HUES64 (cell line): ENCODE data around the gene CERK.
"Not testable (repeated sequence)": the region's sequence is repeated elsewhere in the genome, so short reads cannot be mapped to it uniquely, and the experiment has no call there.

ENCODE experiments used
- H3K27ac ChIP-seq: 2 replicates; pipeline ENCODE4 v1.7.0; 2013; ENCODE audit warnings: low read depth, low read length, inconsistent platforms
- H3K27me3 ChIP-seq: 2 replicates; pipeline ENCODE4 v1.6.1; 2013; ENCODE audit warnings: mild to moderate bottlenecking, low read length; ENCODE audit not compliant: insufficient read depth
- H3K36me3 ChIP-seq: 2 replicates; pipeline ENCODE4 v1.6.1; 2013; ENCODE audit warnings: mild to moderate bottlenecking, low read length; ENCODE audit not compliant: insufficient read depth
- H3K4me1 ChIP-seq: 2 replicates; pipeline ENCODE4 v1.6.1; 2013; ENCODE audit warnings: mild to moderate bottlenecking, low read length, moderate library complexity; ENCODE audit not compliant: insufficient read depth
- H3K4me3 ChIP-seq: 2 replicates; pipeline ENCODE4 v1.5.1; 2013; ENCODE audit warnings: mild to moderate bottlenecking, low read length, moderate library complexity
- H3K9ac ChIP-seq: 2 replicates; pipeline ENCODE4 v1.6.1; 2013; ENCODE audit warnings: mild to moderate bottlenecking, low read depth, low read length
- H3K9me3 ChIP-seq: 2 replicates; pipeline ENCODE4 v1.6.1; 2013; ENCODE audit warnings: low read depth, low read length; ENCODE audit not compliant: insufficient read depth
- WGBS: fragments of 150-250, 120-280 bp; methylation state at CpG from one replicate; pipeline ENCODE4 v1.1.7; 2013; ENCODE audit warnings: missing lambda C conversion rate; 5-methylcytosine and 5-hydroxymethylcytosine counted together

Gene CERK

DNA sequence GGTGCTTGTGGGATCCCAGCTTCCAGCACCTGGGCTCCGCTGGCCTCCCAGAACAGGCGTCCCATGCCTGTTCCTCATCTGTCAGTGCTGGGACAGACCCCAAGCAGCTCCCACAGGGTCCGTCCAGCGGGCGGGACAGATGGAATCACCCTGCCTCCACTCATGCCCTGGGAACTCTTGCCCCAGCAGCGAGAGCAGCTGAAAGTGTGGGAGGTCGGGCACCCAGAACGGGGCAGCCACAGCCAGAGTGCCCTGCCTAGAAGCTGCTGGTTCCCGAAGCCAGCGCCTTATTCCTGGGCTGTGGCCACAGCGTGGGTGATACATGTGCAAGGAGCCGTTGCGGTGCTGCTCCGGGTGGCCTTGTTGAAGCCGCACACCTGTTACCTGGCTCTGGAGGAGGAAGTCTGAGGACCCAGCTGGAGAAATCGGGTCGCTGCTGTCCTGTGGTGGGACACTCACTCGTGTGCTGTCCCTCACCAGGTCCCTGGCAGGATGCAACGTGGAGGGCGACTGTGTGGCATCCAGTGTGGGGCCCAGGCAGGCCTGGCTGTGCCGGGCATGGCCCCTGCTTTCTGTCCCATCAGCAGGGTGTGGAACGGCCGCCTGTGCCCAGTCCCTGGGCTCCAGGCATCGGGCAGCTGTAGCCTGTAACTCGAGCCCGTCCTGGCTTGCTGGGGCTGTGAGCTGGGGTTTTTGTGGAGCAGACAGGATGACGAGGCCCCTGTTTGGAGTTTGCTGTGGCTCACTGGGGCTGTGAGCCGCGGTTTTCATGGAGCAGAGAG, 101.6 kb downstream of the CERK start:
- H3K4me1 ChIP-seq: peaks cover 6% of the 10 kb centered on the region; the same call in 1 of the 2 replicates
- no peaks in the 10 kb centered on the region for H3K27me3 ChIP-seq
- H3K36me3 ChIP-seq: no peaks in the 10 kb centered on the region; the same call in 1 of the 2 replicates
- H3K27ac ChIP-seq: 0 out of 2 replicates have a peak overlapping the region, but pooled peaks have one; percentile 41
- no peak overlapping the region for H3K9ac ChIP-seq
- no peak overlapping the region for H3K4me3 ChIP-seq
- H3K9me3 ChIP-seq: no peaks in the 10 kb centered on the region
- 89% methylated on average over 29 of the region's 29 CpGs for WGBS

- H3K36me3 ChIP-seq: no peaks in the 10 kb centered on the region; the same call in 1 of the 2 replicates
- WGBS: 84% methylated on average over 11 of the region's 11 CpGs
- H3K27ac ChIP-seq: no peak overlapping the region
Observed at GRCh38 chr22:46635756-46636155, 102.3 kb downstream of the CERK start.

GRCh38 chr22:46634973-46635685, 102.9 kb downstream of the CERK start:
- H3K4me3 ChIP-seq, H3K36me3 ChIP-seq, H3K4me1 ChIP-seq, H3K9ac ChIP-seq, H3K27ac ChIP-seq, H3K27me3 ChIP-seq, H3K9me3 ChIP-seq: not testable (repeated sequence)
- 71% methylated on average over 17 of the region's 30 CpGs for WGBS

More at GRCh38 chr22:46635756-46636155, 102.3 kb downstream of the CERK start:
- H3K4me1 ChIP-seq: peaks cover 6% of the 10 kb centered on the region; the same call in 1 of the 2 replicates
- no peak overlapping the region for H3K9ac ChIP-seq
- H3K4me3 ChIP-seq: no peak overlapping the region
- H3K27me3 ChIP-seq: no peaks in the 10 kb centered on the region
- H3K9me3 ChIP-seq: no peaks in the 10 kb centered on the region
